Spleen (tissue), 7 donors: ENCODE data around the gene COL27A1.

Experiments used
- POLR2A ChIP-seq, 3 donors: fragments of 450-650 bp; IDR thresholded peaks; one replicate each; pipeline ENCODE4 v1.5.1; 2017; ENCODE audit warnings: antibody characterized with exemption in 3 of 3, mild to moderate bottlenecking in 1 of 3
- TF ChIP-seq, protein P1 (sequence below), 11 experiments: fragments of 200-600 bp in 7 of 11; fragments of 450-650 bp in 4 of 11; sonication (generic) in 4 of 11; IDR thresholded peaks in 8 of 11; conservative IDR thresholded peaks in 3 of 11; 1 replicate in 7 of 11; 2 replicates in 4 of 11; pipeline versions ENCODE4 v1.4.0 to v1.8.0; 2016 to 2021; ENCODE audit warnings: antibody characterized with exemption in 11 of 11, inconsistent platforms in 4 of 11, mild to moderate bottlenecking in 1 of 11
- donor health status: DM: no; HTN: no; CAD: no; lungs with moderate emphysema.
- donor health status: DM: no; HTN: no; CAD: no.
- donor health status: DM: no; HTN: no; CAD: no.

- TF ChIP-seq, protein P1, sequence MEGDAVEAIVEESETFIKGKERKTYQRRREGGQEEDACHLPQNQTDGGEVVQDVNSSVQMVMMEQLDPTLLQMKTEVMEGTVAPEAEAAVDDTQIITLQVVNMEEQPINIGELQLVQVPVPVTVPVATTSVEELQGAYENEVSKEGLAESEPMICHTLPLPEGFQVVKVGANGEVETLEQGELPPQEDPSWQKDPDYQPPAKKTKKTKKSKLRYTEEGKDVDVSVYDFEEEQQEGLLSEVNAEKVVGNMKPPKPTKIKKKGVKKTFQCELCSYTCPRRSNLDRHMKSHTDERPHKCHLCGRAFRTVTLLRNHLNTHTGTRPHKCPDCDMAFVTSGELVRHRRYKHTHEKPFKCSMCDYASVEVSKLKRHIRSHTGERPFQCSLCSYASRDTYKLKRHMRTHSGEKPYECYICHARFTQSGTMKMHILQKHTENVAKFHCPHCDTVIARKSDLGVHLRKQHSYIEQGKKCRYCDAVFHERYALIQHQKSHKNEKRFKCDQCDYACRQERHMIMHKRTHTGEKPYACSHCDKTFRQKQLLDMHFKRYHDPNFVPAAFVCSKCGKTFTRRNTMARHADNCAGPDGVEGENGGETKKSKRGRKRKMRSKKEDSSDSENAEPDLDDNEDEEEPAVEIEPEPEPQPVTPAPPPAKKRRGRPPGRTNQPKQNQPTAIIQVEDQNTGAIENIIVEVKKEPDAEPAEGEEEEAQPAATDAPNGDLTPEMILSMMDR (IDR thresholded peaks at IDR 0.05 in 8 of 11, conservative IDR thresholded peaks at IDR 0.05 in 3 of 11), result no peak
- TF ChIP-seq POLR2A (IDR thresholded peaks at IDR 0.05), result no peak
Measured at GRCh38 chr9:114238472-114238871, 83.1 kb downstream of the COL27A1 start.
